ENCODE results near the gene NCL.

NCL gene

DNA sequence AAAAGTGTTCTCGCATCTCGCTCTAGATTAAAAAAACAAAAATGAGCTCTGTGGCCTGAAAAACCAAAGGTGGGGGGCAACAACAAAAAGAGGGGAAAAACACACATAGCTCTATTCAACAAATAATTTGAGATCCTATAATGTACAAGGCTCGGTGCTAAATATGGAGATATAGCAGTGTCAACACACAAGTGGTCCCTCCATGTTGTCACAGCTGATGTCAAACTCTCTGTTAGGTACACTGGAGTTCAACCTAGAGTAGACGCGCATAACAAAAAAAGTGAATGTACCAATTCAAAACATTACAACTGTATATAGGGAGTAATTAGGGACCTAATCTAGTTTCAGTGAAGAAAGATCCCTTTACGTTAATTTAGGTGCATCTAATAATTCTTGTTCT, 5.9 kb downstream of the NCL start:
- Histone ChIP-seq H3K27ac (no peak overlapping the region; the same call in 1 of the 2 replicates), H3K36me3 (ENCODE audit: insufficient read depth) (peaks cover 82% of the 10 kb centered on the region), H3K9ac (no peak overlapping the region), H3K4me3 (IDR thresholded peaks at IDR 0.05; ENCODE audit: insufficient read depth, low read depth, low read length) (no peak overlapping the region), H2AFZ (ENCODE audit: low read depth) (no peak overlapping the region), H3K4me1 (ENCODE audit: low read depth, poor library complexity, severe bottlenecking) (peaks cover 51% of the 10 kb centered on the region), H3K4me2 (no peak overlapping the region), H4K20me1 (ENCODE audit: insufficient read depth) (peaks cover 82% of the 10 kb centered on the region), H3K79me2 (ENCODE audit: insufficient read depth, low read depth) (peaks cover 68% of the 10 kb centered on the region), H3K27me3 (ENCODE audit: insufficient read depth, low read depth) (no peaks in the 10 kb centered on the region)
- TF ChIP-seq, protein P1, sequence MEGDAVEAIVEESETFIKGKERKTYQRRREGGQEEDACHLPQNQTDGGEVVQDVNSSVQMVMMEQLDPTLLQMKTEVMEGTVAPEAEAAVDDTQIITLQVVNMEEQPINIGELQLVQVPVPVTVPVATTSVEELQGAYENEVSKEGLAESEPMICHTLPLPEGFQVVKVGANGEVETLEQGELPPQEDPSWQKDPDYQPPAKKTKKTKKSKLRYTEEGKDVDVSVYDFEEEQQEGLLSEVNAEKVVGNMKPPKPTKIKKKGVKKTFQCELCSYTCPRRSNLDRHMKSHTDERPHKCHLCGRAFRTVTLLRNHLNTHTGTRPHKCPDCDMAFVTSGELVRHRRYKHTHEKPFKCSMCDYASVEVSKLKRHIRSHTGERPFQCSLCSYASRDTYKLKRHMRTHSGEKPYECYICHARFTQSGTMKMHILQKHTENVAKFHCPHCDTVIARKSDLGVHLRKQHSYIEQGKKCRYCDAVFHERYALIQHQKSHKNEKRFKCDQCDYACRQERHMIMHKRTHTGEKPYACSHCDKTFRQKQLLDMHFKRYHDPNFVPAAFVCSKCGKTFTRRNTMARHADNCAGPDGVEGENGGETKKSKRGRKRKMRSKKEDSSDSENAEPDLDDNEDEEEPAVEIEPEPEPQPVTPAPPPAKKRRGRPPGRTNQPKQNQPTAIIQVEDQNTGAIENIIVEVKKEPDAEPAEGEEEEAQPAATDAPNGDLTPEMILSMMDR (conservative IDR thresholded peaks at IDR 0.05; ENCODE audit: low read depth, low read length) = no peak

DNA sequence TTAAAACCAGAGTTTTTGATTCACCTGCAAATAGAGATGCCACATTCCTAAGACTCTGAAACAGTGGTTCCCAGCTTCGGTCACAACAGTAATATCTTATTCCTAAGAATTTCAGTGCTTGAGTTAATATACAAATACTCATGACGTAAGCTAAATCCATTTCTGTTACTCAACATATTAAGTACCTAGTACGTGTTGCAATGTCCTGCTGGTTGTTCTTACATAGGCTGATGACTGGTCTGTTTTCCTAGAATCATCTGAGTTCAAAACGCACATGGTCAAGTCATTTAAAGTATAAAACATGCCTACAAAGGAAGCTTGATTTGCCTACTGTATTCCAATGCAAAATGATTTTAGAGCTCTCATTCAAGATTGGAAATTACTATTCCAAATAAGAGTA, 7.2 kb downstream of the NCL start:
- TF ChIP-seq, protein P1 (conservative IDR thresholded peaks at IDR 0.05; ENCODE audit: low read depth, low read length) = no peak
- Histone ChIP-seq H2AFZ (ENCODE audit: low read depth) (no peak overlapping the region), H3K27me3 (ENCODE audit: insufficient read depth, low read depth) (no peaks in the 10 kb centered on the region), H3K36me3 (ENCODE audit: insufficient read depth) (peaks cover 71% of the 10 kb centered on the region), H3K4me1 (ENCODE audit: low read depth, poor library complexity, severe bottlenecking) (peaks cover 43% of the 10 kb centered on the region), H3K4me2 (no peak overlapping the region), H3K4me3 (IDR thresholded peaks at IDR 0.05; ENCODE audit: insufficient read depth, low read depth, low read length) (no peak overlapping the region), H3K27ac (peak overlapping the region; percentile 7; the same call in 1 of the 2 replicates), H4K20me1 (ENCODE audit: insufficient read depth) (peaks cover 70% of the 10 kb centered on the region), H3K9ac (no peak overlapping the region), H3K79me2 (ENCODE audit: insufficient read depth, low read depth) (peaks cover 55% of the 10 kb centered on the region)

DNA sequence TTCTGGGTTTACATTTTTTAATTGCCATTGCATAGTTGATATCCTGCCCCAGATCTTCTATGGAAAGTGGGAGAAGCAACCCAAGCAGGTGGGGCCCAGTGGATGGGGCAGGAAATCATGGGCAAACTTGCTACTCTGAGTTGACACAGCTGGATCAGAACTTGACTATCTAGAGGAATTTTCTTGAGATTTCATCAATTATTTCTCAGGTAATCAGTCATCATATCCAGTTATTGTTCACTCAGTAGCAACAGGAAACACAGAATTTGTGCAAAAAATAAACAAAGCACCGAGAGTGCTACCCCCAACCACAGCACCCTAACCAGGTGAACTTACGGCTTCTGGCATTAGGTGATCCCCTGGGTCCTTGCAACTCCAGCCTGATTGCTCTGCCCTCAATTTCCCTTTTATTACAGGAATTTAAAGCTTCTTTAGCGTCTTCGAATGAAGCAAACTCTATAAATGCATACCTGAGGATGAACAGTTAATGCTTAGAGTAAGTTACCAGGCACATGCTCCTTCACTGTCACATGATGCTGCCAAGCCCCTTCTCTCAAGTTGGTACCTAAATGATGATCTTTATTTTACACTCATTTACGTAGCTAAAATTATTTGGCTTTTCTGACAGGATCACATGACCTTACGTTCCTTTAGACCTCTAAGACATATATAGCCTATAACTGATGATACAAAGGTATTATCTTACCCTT, 7.8 kb downstream of the NCL start:
- Histone ChIP-seq H2AFZ (ENCODE audit: low read depth) (no peak overlapping the region), H4K20me1 (ENCODE audit: insufficient read depth) (peaks cover 63% of the 10 kb centered on the region), H3K79me2 (ENCODE audit: insufficient read depth, low read depth) (peaks cover 49% of the 10 kb centered on the region), H3K9ac (no peak overlapping the region), H3K27me3 (ENCODE audit: insufficient read depth, low read depth) (no peaks in the 10 kb centered on the region), H3K27ac (peak overlapping the region; percentile 0; the same call in 1 of the 2 replicates), H3K36me3 (ENCODE audit: insufficient read depth) (peaks cover 64% of the 10 kb centered on the region; the same call in 1 of the 2 replicates), H3K4me2 (no peak overlapping the region), H3K4me1 (ENCODE audit: low read depth, poor library complexity, severe bottlenecking) (peaks cover 36% of the 10 kb centered on the region), H3K4me3 (IDR thresholded peaks at IDR 0.05; ENCODE audit: insufficient read depth, low read depth, low read length) (no peak overlapping the region)
- TF ChIP-seq, protein P1 (conservative IDR thresholded peaks at IDR 0.05; ENCODE audit: low read depth, low read length) = no peak

DNA sequence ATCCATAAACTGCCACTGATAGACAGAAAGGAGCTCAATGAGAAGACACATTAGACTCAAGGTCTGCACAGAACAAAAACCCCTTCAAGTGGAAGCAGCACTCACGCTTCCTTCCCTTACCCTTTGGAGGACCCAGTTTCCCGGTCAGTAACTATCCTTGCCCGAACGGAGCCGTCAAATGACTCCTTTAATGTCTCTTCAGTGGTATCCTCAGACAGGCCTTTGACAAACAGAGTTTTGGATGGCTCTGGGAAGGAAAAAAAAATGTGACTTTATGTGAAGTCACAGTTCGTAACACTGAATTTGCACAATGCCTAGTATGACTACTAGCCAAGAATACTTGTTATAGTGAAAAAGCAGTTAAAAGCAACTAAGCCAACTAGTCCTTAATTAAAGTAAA, 8.4 kb downstream of the NCL start:
- H3K9ac ChIP-seq = no peak overlapping the region
- no peak overlapping the region for H3K4me2 ChIP-seq
- no peaks in the 10 kb centered on the region for H3K27me3 ChIP-seq (ENCODE audit: insufficient read depth, low read depth)
- H3K4me1 ChIP-seq (ENCODE audit: low read depth, poor library complexity, severe bottlenecking) = peaks cover 31% of the 10 kb centered on the region
- TF ChIP-seq, protein P1 (conservative IDR thresholded peaks at IDR 0.05; ENCODE audit: low read depth, low read length) = no peak
- H4K20me1 ChIP-seq (ENCODE audit: insufficient read depth) = peaks cover 58% of the 10 kb centered on the region
- H2AFZ ChIP-seq (ENCODE audit: low read depth) = no peak overlapping the region
- H3K27ac ChIP-seq = peak overlapping the region; percentile 4; the same call in 1 of the 2 replicates
- H3K4me3 ChIP-seq (IDR thresholded peaks at IDR 0.05; ENCODE audit: insufficient read depth, low read depth, low read length) = no peak overlapping the region
- H3K36me3 ChIP-seq (ENCODE audit: insufficient read depth) = peaks cover 58% of the 10 kb centered on the region; the same call in 1 of the 2 replicates
- H3K79me2 ChIP-seq (ENCODE audit: insufficient read depth, low read depth) = peaks cover 43% of the 10 kb centered on the region

Measured in KMS-11 (cell line).